HG02938 (cell line): ENCODE measurements around the gene PARM1.

ENCODE experiments used
- ATAC-seq: cut with Tn5 transposase; IDR thresholded peaks from one replicate; pipeline ENCODE4 v1.9.1; 2021; ENCODE audit warnings: mild to moderate bottlenecking, moderate library complexity; ENCODE audit not compliant: unreplicated experiment

Gene PARM1

GRCh38 chr4:75065909-75066308 is 133.0 kb downstream of the PARM1 start:
- ATAC-seq: no peak

DNA sequence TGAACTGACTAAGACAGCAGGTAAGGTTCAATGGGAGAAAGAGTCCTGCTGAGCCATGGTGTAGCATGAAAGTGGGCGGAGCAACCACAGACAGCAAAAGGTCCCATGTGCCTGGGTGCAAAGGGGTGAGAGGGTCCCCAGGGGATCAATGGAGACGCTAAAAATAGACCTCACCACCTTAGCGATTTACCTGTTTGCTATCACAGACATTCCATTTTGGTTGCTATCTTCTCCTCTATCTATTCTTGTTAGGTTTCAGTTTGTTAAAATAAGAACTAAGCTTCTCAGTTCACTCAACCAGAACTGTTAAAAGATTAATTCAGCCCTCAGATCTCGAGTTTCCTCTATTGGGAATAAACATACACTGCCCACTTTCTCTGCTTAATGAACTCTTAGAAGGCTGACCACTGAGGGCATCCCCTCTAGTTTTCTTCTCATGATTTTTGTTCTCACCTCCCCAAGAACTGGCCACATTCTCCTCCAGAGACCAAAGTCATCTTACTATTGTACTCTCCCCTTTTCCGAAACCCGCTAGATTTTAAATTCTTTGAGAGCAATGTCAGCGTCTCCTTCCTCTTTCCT is 136.7 kb downstream of the PARM1 start:
- ATAC-seq: peak; percentile 82

DNA sequence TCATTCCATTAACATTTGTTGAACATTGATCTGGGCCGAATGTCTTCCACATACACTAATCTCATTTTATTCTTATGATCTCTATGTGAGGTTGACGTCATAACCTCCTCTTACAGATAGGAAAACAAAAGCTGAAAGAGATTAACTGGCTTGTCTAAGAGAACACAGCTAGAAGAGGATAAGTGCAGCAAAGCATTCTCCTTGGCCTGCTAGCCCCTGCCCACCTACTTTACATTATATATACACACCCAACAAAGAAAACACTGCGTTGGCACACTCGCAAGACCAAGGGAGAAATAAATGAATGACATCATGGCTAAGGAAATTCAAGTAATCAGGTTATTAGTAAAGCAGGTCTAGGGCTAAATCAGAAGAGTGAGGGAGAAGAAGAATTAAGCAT is 138.4 kb downstream of the PARM1 start:
- ATAC-seq: no peak

DNA sequence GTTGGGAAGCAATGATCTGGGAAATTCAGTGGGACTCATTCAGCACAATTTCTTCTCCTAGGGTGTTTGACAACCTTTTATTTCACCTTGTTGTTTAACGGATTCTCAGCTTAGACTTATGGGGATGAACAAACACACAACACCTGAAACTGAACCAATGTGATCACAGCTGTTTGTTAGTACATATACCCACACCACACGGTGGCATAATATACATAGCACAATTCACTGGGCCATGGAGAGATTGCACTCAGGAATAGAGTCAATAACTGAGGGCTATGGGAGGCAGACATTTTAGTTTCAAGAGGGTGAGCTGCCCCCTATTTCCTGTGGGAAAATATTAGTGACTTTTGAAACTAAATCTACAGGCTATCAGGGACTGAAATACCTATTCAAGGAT is 148.0 kb downstream of the PARM1 start:
- ATAC-seq: no peak

DNA sequence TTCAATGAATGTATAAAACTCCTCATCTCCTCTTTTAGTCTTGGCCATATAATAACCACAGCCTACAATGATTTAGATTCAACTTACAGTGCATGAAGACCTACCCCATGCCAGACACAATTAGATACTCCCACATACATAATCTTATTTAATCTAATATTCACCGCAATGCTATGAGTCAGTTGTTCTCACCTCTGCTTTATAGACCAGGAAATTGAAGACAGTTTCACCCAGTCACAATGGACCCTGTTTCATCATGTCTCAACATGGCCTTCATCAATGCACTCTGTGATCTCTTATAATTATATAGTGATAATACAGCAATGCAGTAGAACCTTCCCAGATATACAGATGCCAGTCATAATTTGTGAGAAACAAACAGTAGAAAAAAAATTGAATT is 148.6 kb downstream of the PARM1 start:
- no peak for ATAC-seq

DNA sequence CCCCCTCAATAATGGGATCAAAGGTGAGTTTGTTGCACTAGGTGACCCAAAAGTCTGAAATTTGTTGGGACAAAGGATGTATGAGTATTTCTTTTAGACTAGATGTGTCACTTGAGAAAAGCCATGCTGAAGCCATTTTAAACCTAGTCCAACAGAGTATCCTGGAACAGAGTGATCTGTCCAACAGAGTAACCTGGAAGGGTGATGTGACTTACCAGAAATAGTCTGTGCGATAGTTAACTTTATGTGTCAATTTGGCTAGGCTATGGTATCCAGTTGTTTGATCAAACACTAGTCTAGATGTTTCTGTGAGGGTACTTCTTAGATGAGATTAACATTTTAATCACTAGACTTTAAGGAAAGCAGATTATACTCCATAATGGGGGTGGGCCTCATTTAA is 154.5 kb downstream of the PARM1 start:
- no peak for ATAC-seq

DNA sequence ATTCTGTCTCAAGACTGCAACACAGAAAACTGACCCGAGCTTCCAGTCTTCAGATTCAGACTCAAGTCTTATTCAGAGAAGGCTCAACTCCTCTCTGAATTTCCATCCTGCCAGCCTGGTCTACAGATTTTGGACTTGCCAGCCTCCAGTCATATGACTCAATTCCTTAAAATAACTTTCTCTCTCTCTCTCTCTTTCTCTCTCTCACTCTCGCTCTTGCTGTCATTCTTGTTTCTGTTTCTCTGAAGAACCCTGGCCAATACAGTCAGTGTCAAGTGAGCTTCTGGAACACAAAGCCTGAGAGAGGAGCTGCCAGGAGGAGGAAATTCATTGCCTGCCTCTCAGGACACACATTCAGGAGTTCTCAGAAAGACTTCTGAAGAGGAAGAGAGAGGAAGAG is 154.9 kb downstream of the PARM1 start:
- ATAC-seq: peak; percentile 72

DNA sequence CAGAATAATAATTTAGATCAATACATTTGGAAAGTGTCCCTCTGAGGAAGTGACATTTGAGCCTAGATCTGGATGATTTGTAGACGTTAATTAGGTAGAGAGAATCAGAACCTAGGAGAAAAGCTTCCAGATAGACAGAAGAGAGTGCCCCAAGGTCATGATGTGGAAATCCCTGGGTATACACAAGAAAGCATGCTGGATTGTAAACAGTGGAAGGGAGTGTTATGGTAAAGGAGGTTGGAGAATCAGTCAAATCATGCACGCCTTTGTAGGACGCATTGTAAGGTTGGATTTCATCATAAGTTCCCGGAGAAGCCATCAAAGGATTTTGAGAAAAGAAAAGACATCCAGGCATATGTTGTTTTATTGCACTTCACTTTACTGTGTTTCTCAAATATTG is 156.3 kb downstream of the PARM1 start:
- no peak for ATAC-seq

GRCh38 chr4:75099321-75099720 is 166.4 kb downstream of the PARM1 start:
- ATAC-seq: peak; percentile 97
